ENCODE measurements around the gene SLC30A1. TPM values are rescaled to one million over a fixed set of nuclear protein-coding genes. Genes with fewer than 3 reads are reported as not detected.

The SLC30A1 gene
- polyA plus RNA-seq, 4 donors, result 5.0 to 107 (median 8.4) TPM

DNA sequence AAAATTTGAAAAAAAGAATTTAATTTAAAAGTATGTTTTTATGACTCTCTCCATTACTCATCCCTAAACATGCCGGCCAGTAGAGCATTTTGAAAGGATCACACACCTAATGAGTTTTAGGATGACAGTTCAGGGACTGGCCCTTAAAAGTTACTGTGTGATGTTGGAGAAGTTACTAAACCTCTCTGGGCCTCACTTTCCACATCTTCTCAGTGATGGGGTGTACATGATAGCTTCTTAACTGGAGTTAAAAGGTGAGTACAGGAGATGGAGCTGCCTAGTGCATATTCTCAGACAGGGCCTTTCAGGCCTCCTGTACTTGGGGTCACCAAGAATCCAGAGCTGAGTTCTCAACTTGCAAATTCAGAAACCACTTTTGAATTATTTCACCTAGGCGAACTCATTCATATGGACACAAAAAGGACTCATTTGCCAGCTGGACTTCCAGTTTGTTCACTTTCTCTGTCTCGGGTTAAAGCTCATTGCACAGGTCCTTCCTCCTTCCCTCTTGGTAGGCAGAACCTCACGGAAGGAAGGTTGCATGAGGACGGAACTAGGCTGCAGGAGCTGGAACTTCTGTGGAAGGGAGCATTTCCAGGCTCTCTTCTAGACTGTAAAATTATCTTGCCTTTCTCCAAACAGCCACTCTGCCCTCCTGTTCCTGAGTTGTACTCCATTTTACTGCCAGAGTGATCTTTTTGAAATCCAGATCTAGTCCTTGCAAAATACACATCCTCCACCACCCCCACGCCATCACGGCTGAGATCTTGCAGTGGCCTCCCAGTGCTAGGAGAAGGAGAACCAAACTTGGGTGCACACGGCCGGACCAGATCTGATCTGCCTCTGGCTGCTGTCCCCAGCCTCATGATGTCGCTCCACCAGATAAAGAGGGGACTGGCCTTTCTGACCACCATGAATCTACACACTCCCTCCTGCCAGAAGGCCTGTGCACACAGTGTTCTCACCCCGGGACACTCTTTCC is 4.3 kb upstream of the SLC30A1 start:
- Histone ChIP-seq H3K36me3 (ENCODE audit: control insufficient read depth in 3 of 3, insufficient read depth in 2 of 3, low read depth in 1 of 3, low read length in 3 of 3) (peaks cover 0 to under 1% (median 0%) of the 10 kb centered on the region in 3 donors), H3K9me3 (ENCODE audit: control insufficient read depth in 2 of 2, insufficient read depth in 1 of 2, low read depth in 1 of 2, low read length in 1 of 2) (no peaks in the 10 kb centered on the region), H3K27me3 (ENCODE audit: control insufficient read depth in 3 of 3, insufficient read depth in 3 of 3, low read length in 3 of 3) (no peaks in the 10 kb centered on the region), H3K4me1 (ENCODE audit: control insufficient read depth in 3 of 3, insufficient read depth in 2 of 3, low read depth in 1 of 3, low read length in 2 of 3) (peaks cover 2 to 34% (median 3%) of the 10 kb centered on the region in 3 donors), H3K4me3 (ENCODE audit: low read depth in 1 of 3, low read length in 3 of 3) (no peak overlapping the region), H3K27ac (ENCODE audit: low read depth in 1 of 3, low read length in 2 of 3) (no peak overlapping the region)
- DNase-seq (peak; percentile 40 to 64), FAIRE-seq (no peak)
- 65 to 80% (median 74%) methylated on average over 11 of the region's 11 CpGs for WGBS, 3 donors

GRCh38 chr1:211581526-211581925 is 2.6 kb upstream of the SLC30A1 start:
- WGBS, 3 donors, result 63 to 72% (median 65%) methylated on average over 3 of the region's 3 CpGs
- Histone ChIP-seq H3K4me1 (ENCODE audit: control insufficient read depth in 3 of 3, insufficient read depth in 2 of 3, low read depth in 1 of 3, low read length in 2 of 3) (peaks cover 2 to 34% (median 3%) of the 10 kb centered on the region in 3 donors), H3K36me3 (ENCODE audit: control insufficient read depth in 3 of 3, insufficient read depth in 2 of 3, low read depth in 1 of 3, low read length in 3 of 3) (peaks cover 0 to 10% (median 0%) of the 10 kb centered on the region in 3 donors), H3K4me3 (ENCODE audit: low read depth in 1 of 3, low read length in 3 of 3) (no peak overlapping the region), H3K27ac (ENCODE audit: low read depth in 1 of 3, low read length in 2 of 3) (peak overlapping the region in 1 of 3 donors; percentile 8), H3K27me3 (ENCODE audit: control insufficient read depth in 3 of 3, insufficient read depth in 3 of 3, low read length in 3 of 3) (no peaks in the 10 kb centered on the region), H3K9me3 (ENCODE audit: control insufficient read depth in 2 of 2, insufficient read depth in 1 of 2, low read depth in 1 of 2, low read length in 1 of 2) (no peaks in the 10 kb centered on the region)
- DNase-seq (no peak), FAIRE-seq (no peak)

- Histone ChIP-seq H3K36me3 (ENCODE audit: control insufficient read depth in 3 of 3, insufficient read depth in 2 of 3, low read depth in 1 of 3, low read length in 3 of 3) (peaks cover 0 to 10% (median 7%) of the 10 kb centered on the region in 3 donors), H3K9me3 (ENCODE audit: control insufficient read depth in 2 of 2, insufficient read depth in 1 of 2, low read depth in 1 of 2, low read length in 1 of 2) (no peaks in the 10 kb centered on the region), H3K27me3 (ENCODE audit: control insufficient read depth in 3 of 3, insufficient read depth in 3 of 3, low read length in 3 of 3) (no peaks in the 10 kb centered on the region), H3K4me3 (ENCODE audit: low read depth in 1 of 3, low read length in 3 of 3) (peak overlapping the region in 1 of 3 donors; percentile 50), H3K27ac (ENCODE audit: low read depth in 1 of 3, low read length in 2 of 3) (peak overlapping the region; percentile 47 to 89 (median 84)), H3K4me1 (ENCODE audit: control insufficient read depth in 3 of 3, insufficient read depth in 2 of 3, low read depth in 1 of 3, low read length in 2 of 3) (peaks cover 2 to 34% (median 3%) of the 10 kb centered on the region in 3 donors)
- WGBS, 3 donors, result 52 to 61% (median 57%) methylated on average over 1 of the region's 1 CpG
- FAIRE-seq (no peak), DNase-seq (no peak)
Observed at GRCh38 chr1:211580303-211580687, 1.3 kb upstream of the SLC30A1 start.

GRCh38 chr1:211579440-211580302 is 710 bp upstream of the SLC30A1 start:
- FAIRE-seq (no peak), DNase-seq (peak; percentile 96 to 97)
- H3K27ac ChIP-seq (ENCODE audit: low read depth in 1 of 3, low read length in 2 of 3), result peak overlapping the region; percentile 47 to 89 (median 84)
- peaks cover 0 to 10% (median 7%) of the 10 kb centered on the region in 3 donors for H3K36me3 ChIP-seq (ENCODE audit: control insufficient read depth in 3 of 3, insufficient read depth in 2 of 3, low read depth in 1 of 3, low read length in 3 of 3)
- 3 to 6% (median 4%) methylated on average over 34 to 46 of the region's 46 CpGs for WGBS, 3 donors
- no peaks in the 10 kb centered on the region for H3K27me3 ChIP-seq (ENCODE audit: control insufficient read depth in 3 of 3, insufficient read depth in 3 of 3, low read length in 3 of 3)
- H3K4me3 ChIP-seq (ENCODE audit: low read depth in 1 of 3, low read length in 3 of 3), result peak overlapping the region; percentile 47 to 98 (median 50)
- no peaks in the 10 kb centered on the region for H3K9me3 ChIP-seq (ENCODE audit: control insufficient read depth in 2 of 2, insufficient read depth in 1 of 2, low read depth in 1 of 2, low read length in 1 of 2)
- H3K4me1 ChIP-seq (ENCODE audit: control insufficient read depth in 3 of 3, insufficient read depth in 2 of 3, low read depth in 1 of 3, low read length in 2 of 3), result peaks cover 2 to 34% (median 3%) of the 10 kb centered on the region in 3 donors

DNA sequence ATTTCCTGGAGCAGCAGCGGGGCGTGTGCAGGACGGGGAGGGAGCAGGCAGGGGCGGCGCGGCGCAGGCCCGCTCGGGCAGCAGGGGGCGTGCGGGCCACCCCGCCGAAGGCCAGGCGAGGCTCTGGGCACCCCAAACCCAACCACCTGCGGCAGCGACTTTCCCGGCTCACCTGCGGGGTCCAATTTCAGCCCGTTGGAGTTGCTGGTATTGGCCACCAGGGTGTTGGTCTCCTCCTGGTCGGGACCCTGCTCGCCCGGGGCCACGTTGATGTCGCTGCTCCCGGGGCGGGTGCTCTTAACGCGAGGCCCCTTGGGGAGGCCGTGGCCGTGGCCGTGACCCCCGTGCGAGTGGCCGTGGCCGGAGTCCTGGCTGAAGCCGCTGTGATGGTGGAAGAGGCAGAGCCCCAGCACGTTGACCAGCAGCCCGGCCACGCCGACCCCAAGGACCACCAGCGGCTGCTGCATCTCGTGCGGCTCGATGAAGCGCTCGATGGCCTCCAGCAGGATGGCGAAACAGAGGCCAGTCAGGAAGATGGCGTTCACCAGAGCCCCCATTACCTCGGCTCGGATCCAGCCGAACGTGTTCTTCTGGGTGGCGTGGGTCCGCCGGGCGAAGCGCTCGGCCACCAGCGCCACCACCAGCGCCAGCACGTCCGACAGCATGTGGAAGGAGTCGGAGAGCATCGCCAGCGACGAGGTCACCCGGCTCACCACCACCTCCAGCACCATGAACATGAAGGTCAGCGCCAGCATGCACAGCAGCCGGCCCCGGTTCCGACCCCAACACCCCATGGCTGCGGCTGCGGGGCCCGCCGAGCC is 932 bp downstream of the SLC30A1 start:
- FAIRE-seq, result no peak

GRCh38 chr1:211577277-211577818 is 1.6 kb downstream of the SLC30A1 start:
- H3K4me1 ChIP-seq (ENCODE audit: control insufficient read depth in 3 of 3, insufficient read depth in 2 of 3, low read depth in 1 of 3, low read length in 2 of 3), result peaks cover 0 to 29% (median 2%) of the 10 kb centered on the region in 3 donors
- no peak for FAIRE-seq
- peak overlapping the region; percentile 87 to 98 (median 91) for H3K4me3 ChIP-seq (ENCODE audit: low read depth in 1 of 3, low read length in 3 of 3)
- H3K27me3 ChIP-seq (ENCODE audit: control insufficient read depth in 3 of 3, insufficient read depth in 3 of 3, low read length in 3 of 3), result no peaks in the 10 kb centered on the region
- DNase-seq, result peak in 1 of 2 donors; percentile 66
- WGBS, 3 donors, result 0 to 2% (median 1%) methylated on average over 13 of the region's 13 CpGs
- peaks cover 0 to 10% (median 7%) of the 10 kb centered on the region in 3 donors for H3K36me3 ChIP-seq (ENCODE audit: control insufficient read depth in 3 of 3, insufficient read depth in 2 of 3, low read depth in 1 of 3, low read length in 3 of 3)
- H3K9me3 ChIP-seq (ENCODE audit: control insufficient read depth in 2 of 2, insufficient read depth in 1 of 2, low read depth in 1 of 2, low read length in 1 of 2), result no peaks in the 10 kb centered on the region
- H3K27ac ChIP-seq (ENCODE audit: low read depth in 1 of 3, low read length in 2 of 3), result peak overlapping the region; percentile 95 to 100 (median 97)

More for the DNA sequence above, 932 bp downstream of the SLC30A1 start:
- H3K27me3 ChIP-seq (ENCODE audit: control insufficient read depth in 3 of 3, insufficient read depth in 3 of 3, low read length in 3 of 3), result no peaks in the 10 kb centered on the region
- peaks cover 0 to 10% (median 7%) of the 10 kb centered on the region in 3 donors for H3K36me3 ChIP-seq (ENCODE audit: control insufficient read depth in 3 of 3, insufficient read depth in 2 of 3, low read depth in 1 of 3, low read length in 3 of 3)
- peak overlapping the region; percentile 87 to 98 (median 91) for H3K4me3 ChIP-seq (ENCODE audit: low read depth in 1 of 3, low read length in 3 of 3)
- H3K27ac ChIP-seq (ENCODE audit: low read depth in 1 of 3, low read length in 2 of 3), result peak overlapping the region; percentile 95 to 100 (median 97)
- peaks cover 1 to 27% (median 2%) of the 10 kb centered on the region in 3 donors for H3K4me1 ChIP-seq (ENCODE audit: control insufficient read depth in 3 of 3, insufficient read depth in 2 of 3, low read depth in 1 of 3, low read length in 2 of 3)
- 0 to 1% (median 0%) methylated on average over 67 to 75 of the region's 75 CpGs for WGBS, 3 donors
- peak; percentile 75 to 88 for DNase-seq
- H3K9me3 ChIP-seq (ENCODE audit: control insufficient read depth in 2 of 2, insufficient read depth in 1 of 2, low read depth in 1 of 2, low read length in 1 of 2), result no peaks in the 10 kb centered on the region

DNA sequence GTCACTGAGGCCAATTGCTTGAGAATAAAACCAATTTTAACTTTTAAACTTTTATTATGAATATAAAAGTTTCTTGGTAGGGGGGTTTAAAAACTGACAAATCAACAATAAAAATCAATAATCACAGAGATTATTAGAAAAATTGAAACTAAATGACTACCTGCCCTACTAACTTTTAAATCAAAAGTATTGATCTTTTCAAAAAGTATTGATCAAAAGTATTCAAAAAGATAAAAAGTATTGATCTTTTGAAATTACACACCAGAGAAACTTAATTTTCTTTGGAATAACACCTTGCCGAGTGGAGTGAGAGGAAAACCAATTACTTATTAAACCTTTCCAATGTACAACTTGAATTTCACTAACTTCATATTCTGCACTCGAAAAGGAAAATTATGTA is 2.2 kb downstream of the SLC30A1 start:
- no peak for FAIRE-seq
- Histone ChIP-seq H3K4me3 (ENCODE audit: low read depth in 1 of 3, low read length in 3 of 3) (peak overlapping the region in 2 of 3 donors; percentile 87 to 98), H3K4me1 (ENCODE audit: control insufficient read depth in 3 of 3, insufficient read depth in 2 of 3, low read depth in 1 of 3, low read length in 2 of 3) (peaks cover 0 to 25% (median 2%) of the 10 kb centered on the region in 3 donors), H3K27ac (ENCODE audit: low read depth in 1 of 3, low read length in 2 of 3) (peak overlapping the region in 2 of 3 donors; percentile 95 to 100), H3K36me3 (ENCODE audit: control insufficient read depth in 3 of 3, insufficient read depth in 2 of 3, low read depth in 1 of 3, low read length in 3 of 3) (peaks cover 0 to 10% (median 7%) of the 10 kb centered on the region in 3 donors), H3K27me3 (ENCODE audit: control insufficient read depth in 3 of 3, insufficient read depth in 3 of 3, low read length in 3 of 3) (no peaks in the 10 kb centered on the region), H3K9me3 (ENCODE audit: control insufficient read depth in 2 of 2, insufficient read depth in 1 of 2, low read depth in 1 of 2, low read length in 1 of 2) (no peaks in the 10 kb centered on the region)
- 16 to 42% (median 24%) methylated on average over 2 of the region's 2 CpGs for WGBS, 3 donors
- no peak for DNase-seq

Data from small intestine (tissue), 7 donors.